GM23338 (cell line): ENCODE measurements around the gene KSR2. TPM values are rescaled to one million over a fixed set of nuclear protein-coding genes. Genes with fewer than 3 reads are reported as not detected.
A peak's percentile ranks its signal among the peaks of the same experiment; 100 is the strongest.

Experiments
- ATAC-seq: fragments of 200-7000 bp; cut with Tn5 transposase; 3 replicates; pipeline ENCODE4 v1.9.1; 2020
- DNase-seq: peaks from one replicate; pipeline ENCODE4 v3.0.0-alpha.2; 2015; ENCODE audit warnings: low spot score
- H2AFZ ChIP-seq: fragments of 200-600 bp; sonication (generic); 2 replicates; pipeline ENCODE4 v1.8.0; 2016; ENCODE audit warnings: antibody characterized with exemption, mild to moderate bottlenecking, moderate library complexity
- H3F3A ChIP-seq: fragments of 200-600 bp; sonication (generic); replicated peaks from 2 replicates; pipeline ENCODE4 v1.8.0; 2017; ENCODE audit warnings: antibody characterized with exemption, mixed run types, low read depth
- H3K27ac ChIP-seq: fragments of 200-600 bp; sonication (generic); 2 replicates; pipeline ENCODE4 v1.6.1; 2016; ENCODE audit warnings: low read depth
- H3K27me3 ChIP-seq: fragments of 200-600 bp; sonication (generic); 2 replicates; pipeline ENCODE4 v1.8.0; 2016; ENCODE audit warnings: mild to moderate bottlenecking, mixed run types, moderate library complexity; ENCODE audit not compliant: insufficient read depth
- H3K36me3 ChIP-seq: fragments of 200-600 bp; sonication (generic); 2 replicates; pipeline ENCODE4 v1.8.0; 2016; ENCODE audit warnings: mild to moderate bottlenecking; ENCODE audit not compliant: insufficient read depth
- H3K4me1 ChIP-seq: fragments of 200-600 bp; sonication (generic); 2 replicates; pipeline ENCODE4 v1.8.0; 2016; ENCODE audit warnings: mild to moderate bottlenecking, moderate library complexity; ENCODE audit not compliant: insufficient read depth
- H3K4me2 ChIP-seq: fragments of 200-600 bp; sonication (generic); 2 replicates; pipeline ENCODE4 v1.7.1; 2017; ENCODE audit warnings: mixed run types
- H3K4me3 ChIP-seq: fragments of 200-600 bp; sonication (generic); 2 replicates; pipeline ENCODE4 v1.6.1; 2016; ENCODE audit warnings: mixed run types
- H3K79me2 ChIP-seq: fragments of 200-600 bp; sonication (generic); replicated peaks from 2 replicates; pipeline ENCODE4 v1.8.0; 2017; ENCODE audit warnings: mild to moderate bottlenecking; ENCODE audit not compliant: insufficient read depth
- H3K9me2 ChIP-seq: fragments of 200-600 bp; sonication (generic); 2 replicates; pipeline ENCODE4 v1.8.0; 2017; ENCODE audit not compliant: insufficient read depth
- H4K20me1 ChIP-seq: fragments of 200-600 bp; sonication (generic); replicated peaks from 2 replicates; pipeline ENCODE4 v1.8.0; 2017; ENCODE audit warnings: mild to moderate bottlenecking; ENCODE audit not compliant: insufficient read depth
- H3K27ac Mint-ChIP-seq: 2 replicates; pipeline ENCODE4 v1.8.0; 2020; ENCODE audit warnings: inconsistent platforms, mild to moderate bottlenecking, moderate library complexity, mixed read lengths
- H3K27me3 Mint-ChIP-seq: 3 replicates; pipeline ENCODE4 v1.8.0; 2022; ENCODE audit warnings: low read depth, mild to moderate bottlenecking, moderate library complexity, mixed read lengths, inconsistent platforms; ENCODE audit not compliant: insufficient read depth, poor library complexity
- H3K36me3 Mint-ChIP-seq: 3 replicates; pipeline ENCODE4 v1.8.0; 2021; ENCODE audit warnings: low read depth, mild to moderate bottlenecking, inconsistent platforms, moderate library complexity, mixed read lengths
- H3K4me1 Mint-ChIP-seq: 3 replicates; pipeline ENCODE4 v1.8.0; 2020; ENCODE audit warnings: mild to moderate bottlenecking, inconsistent platforms, mixed read lengths
- H3K4me3 Mint-ChIP-seq: 3 replicates; pipeline ENCODE4 v1.8.0; 2021; ENCODE audit warnings: moderate library complexity, mild to moderate bottlenecking, inconsistent platforms, mixed read lengths
- H3K9me3 Mint-ChIP-seq: 3 replicates; pipeline ENCODE4 v1.8.0; 2020; ENCODE audit warnings: moderate library complexity, mild to moderate bottlenecking, inconsistent platforms, mixed read lengths
- CREB1 ChIP-seq: fragments of 250-450 bp; sonication (Bioruptor Pico); IDR thresholded peaks from 2 replicates; pipeline ENCODE4 v1.5.0; 2020; ENCODE audit warnings: low read depth, mild to moderate bottlenecking, moderate library complexity
- EZH2 ChIP-seq: fragments of 200-600 bp; sonication (generic); IDR thresholded peaks from one replicate; pipeline ENCODE4 v1.8.0; 2017; ENCODE audit warnings: antibody characterized with exemption, mild to moderate bottlenecking, low read depth; ENCODE audit not compliant: unreplicated experiment
- EZH2phosphoT487 ChIP-seq: fragments of 200-600 bp; sonication (generic); IDR thresholded peaks from one replicate; pipeline ENCODE4 v1.8.1; 2018; ENCODE audit warnings: antibody characterized with exemption; ENCODE audit not compliant: unreplicated experiment
- JUNB ChIP-seq: IDR thresholded peaks from one replicate; pipeline ENCODE4 v1.6.1; 2016; ENCODE audit warnings: antibody characterized with exemption; ENCODE audit not compliant: unreplicated experiment
- POLR2AphosphoS5 ChIP-seq: IDR thresholded peaks from 2 replicates; pipeline ENCODE4 v1.6.1; 2016; ENCODE audit warnings: antibody characterized with exemption, low read depth
- ZNF114 ChIP-seq: fragments of 250-450 bp; sonication (Bioruptor Pico); IDR thresholded peaks from 2 replicates; pipeline ENCODE4 v1.5.0; 2020; ENCODE audit warnings: mild to moderate bottlenecking, moderate library complexity
- ZNF331 ChIP-seq: fragments of 250-450 bp; sonication (Bioruptor Pico); IDR thresholded peaks from 2 replicates; pipeline ENCODE4 v1.5.0; 2020; ENCODE audit warnings: low read depth, mild to moderate bottlenecking, moderate library complexity
- long read RNA-seq: library from polyadenylated mRNA; unstranded; transcript quantifications from one replicate; pipeline ENCODE4 v2.0.0, GENCODE V29; 2020; ENCODE audit not compliant: unreplicated experiment
- polyA plus RNA-seq: library from polyadenylated mRNA; unstranded; fragments of >200 nt; fragmentation: Nextera tagmentation; extraction: Ambion mirVana; gene quantifications from 2 replicates; pipeline ENCODE4 v1.2.1, GENCODE V29; 2016
- total RNA-seq: library from RNA; depleted of rRNA; stranded (reverse); fragments of >200 nt; shearing (Covaris generic); gene quantifications from 2 replicates; pipeline ENCODE4 v1.2.3, GENCODE V29; 2014; rRNA removed
- TF ChIP-seq, protein P1 (sequence below), 2 experiments: fragments of 200-600 bp in 1 of 2; sonication (generic) in 1 of 2; conservative IDR thresholded peaks; 2 replicates each; pipeline versions ENCODE4 v1.5.1 to v1.6.1; 2016 to 2017; ENCODE audit warnings: antibody characterized with exemption in 2 of 2, low read depth in 2 of 2, mild to moderate bottlenecking in 2 of 2, moderate library complexity in 1 of 2
- TF ChIP-seq, protein P2 (sequence below): IDR thresholded peaks from 2 replicates; pipeline ENCODE4 v1.6.1; 2016; ENCODE audit warnings: antibody characterized with exemption
- TF ChIP-seq, protein P3 (sequence below): fragments of 250-450 bp; sonication (Bioruptor Pico); IDR thresholded peaks from 2 replicates; pipeline ENCODE4 v1.5.0; 2020; ENCODE audit warnings: mild to moderate bottlenecking, moderate library complexity

KSR2 gene
- total RNA-seq: 2.2 and 2.7 TPM in 2 replicates
- polyA plus RNA-seq: 0.94 and 1.1 TPM in 2 replicates
- long read RNA-seq: 0 reads

DNA sequence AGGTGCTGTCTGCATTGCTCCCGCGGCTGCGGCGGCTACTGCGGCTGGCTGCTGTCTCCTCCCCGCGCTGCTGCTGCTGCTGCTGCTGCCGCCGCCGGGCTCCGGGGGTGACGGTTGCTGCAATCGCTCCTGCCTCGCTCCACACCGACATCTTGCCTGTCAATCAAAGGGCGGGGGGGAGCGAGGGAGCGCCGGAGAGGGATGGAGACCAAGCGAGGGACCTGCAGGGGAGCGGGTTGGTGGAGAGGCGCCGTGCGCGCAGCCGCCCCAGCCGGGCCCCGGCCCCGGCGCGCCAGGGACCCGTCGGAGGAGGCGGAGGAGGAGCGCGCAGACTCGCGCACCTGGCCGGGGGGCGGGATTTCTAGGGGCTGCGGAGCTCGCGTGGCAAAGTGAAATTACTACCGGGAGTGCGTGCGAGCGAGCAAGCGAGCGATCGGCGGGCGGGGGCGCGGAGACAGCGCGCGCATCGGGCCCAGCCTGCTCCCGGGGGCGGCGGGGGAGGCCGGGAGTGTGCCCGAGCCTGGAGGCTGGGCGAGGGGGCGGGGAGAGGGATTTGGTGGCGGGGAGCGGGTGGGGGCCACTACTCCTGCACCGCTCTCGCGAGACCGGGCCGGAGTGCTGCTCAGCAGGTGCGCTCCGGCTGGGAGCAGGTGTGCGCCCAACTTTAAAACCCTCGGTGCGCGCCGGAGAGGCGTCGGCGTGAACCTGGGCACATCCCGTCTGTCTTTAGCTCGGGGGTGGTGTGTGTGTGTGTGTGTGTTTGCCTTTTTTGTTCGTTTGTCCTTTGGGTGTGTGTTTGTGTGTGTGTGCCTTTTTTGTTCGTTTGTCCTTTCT is at the start of gene KSR2:
Gene KSR2 (minus strand): TSS at position 165 of the 834 bp plus-strand sequence. CDS start 735 bp downstream, outside the sequence.
- Histone ChIP-seq H3K27ac (peak within 1 kb of the TSS; percentile 81), H4K20me1 (no peaks in the 10 kb centered on the region; the same call in 1 of the 2 replicates), H3K4me1 (peaks cover 17% of the 10 kb centered on the region), H2AFZ (peak within 1 kb of the TSS; percentile 94), H3K79me2 (0 out of 2 replicates have a peak, but pooled peaks cover 4% of the 10 kb centered on the region), H3K9me2 (0 out of 2 replicates have a peak, but pooled peaks cover 4% of the 10 kb centered on the region), H3K27me3 (peaks cover 7% of the 10 kb centered on the region; the same call in 1 of the 2 replicates), H3K36me3 (peaks cover 4% of the 10 kb centered on the region; the same call in 1 of the 2 replicates), H3F3A (peaks cover 5% of the 10 kb centered on the region; the same call in 1 of the 2 replicates), H3K4me2 (peak within 1 kb of the TSS; percentile 99), H3K4me3 (peak within 1 kb of the TSS; percentile 88)
- ATAC-seq: peak; percentile 91
- H3K27me3 Mint-ChIP-seq: peaks cover 30% of the 10 kb centered on the region
- H3K4me3 Mint-ChIP-seq: peak within 1 kb of the TSS; percentile 88
- H3K36me3 Mint-ChIP-seq: peaks cover 14% of the 10 kb centered on the region
- H3K9me3 Mint-ChIP-seq: peaks cover 36% of the 10 kb centered on the region
- H3K27ac Mint-ChIP-seq: peak within 1 kb of the TSS; percentile 94
- H3K4me1 Mint-ChIP-seq: peaks cover 27% of the 10 kb centered on the region
- peak; percentile 96 for DNase-seq
- TF ChIP-seq ZNF114 (CRISPR knock-in tag) (no peak), ZNF331 (no peak), POLR2AphosphoS5 (peak; percentile 95)
- TF ChIP-seq, protein P1, sequence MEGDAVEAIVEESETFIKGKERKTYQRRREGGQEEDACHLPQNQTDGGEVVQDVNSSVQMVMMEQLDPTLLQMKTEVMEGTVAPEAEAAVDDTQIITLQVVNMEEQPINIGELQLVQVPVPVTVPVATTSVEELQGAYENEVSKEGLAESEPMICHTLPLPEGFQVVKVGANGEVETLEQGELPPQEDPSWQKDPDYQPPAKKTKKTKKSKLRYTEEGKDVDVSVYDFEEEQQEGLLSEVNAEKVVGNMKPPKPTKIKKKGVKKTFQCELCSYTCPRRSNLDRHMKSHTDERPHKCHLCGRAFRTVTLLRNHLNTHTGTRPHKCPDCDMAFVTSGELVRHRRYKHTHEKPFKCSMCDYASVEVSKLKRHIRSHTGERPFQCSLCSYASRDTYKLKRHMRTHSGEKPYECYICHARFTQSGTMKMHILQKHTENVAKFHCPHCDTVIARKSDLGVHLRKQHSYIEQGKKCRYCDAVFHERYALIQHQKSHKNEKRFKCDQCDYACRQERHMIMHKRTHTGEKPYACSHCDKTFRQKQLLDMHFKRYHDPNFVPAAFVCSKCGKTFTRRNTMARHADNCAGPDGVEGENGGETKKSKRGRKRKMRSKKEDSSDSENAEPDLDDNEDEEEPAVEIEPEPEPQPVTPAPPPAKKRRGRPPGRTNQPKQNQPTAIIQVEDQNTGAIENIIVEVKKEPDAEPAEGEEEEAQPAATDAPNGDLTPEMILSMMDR (conservative IDR thresholded peaks at IDR 0.05; ENCODE audit: low read depth in 2 of 2): no peak

DNA sequence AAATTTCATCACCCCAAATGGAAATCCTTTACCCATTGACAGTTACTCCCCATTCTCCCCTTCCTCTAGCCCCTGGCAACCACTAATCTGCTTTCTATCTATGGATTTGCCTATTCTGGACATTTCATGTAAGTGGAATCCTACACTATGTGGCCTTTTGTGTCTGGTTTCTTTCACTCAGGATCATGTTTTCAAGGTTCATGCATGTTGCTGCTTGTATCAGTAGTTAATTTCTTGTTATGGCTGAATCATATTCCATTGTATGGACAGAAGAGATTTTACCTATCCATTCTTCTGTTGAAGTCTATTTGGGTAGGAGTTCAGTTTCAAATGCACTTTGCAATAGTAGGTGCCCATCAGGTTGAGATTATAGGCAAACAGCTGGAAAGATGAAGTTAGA is 49.1 kb upstream of the KSR2 start:
- H3K27ac ChIP-seq: no peak overlapping the region
- peaks cover 27% of the 10 kb centered on the region for H3K79me2 ChIP-seq
- no peaks in the 10 kb centered on the region for H3K27me3 ChIP-seq
- Mint-ChIP-seq H3K4me1 (peaks cover 17% of the 10 kb centered on the region), H3K4me3 (peak overlapping the region; percentile 95), H3K36me3 (peaks cover 49% of the 10 kb centered on the region), H3K27me3 (peaks cover 14% of the 10 kb centered on the region), H3K9me3 (no peaks in the 10 kb centered on the region), H3K27ac (no peak overlapping the region)
- no peaks in the 10 kb centered on the region for H3K9me2 ChIP-seq
- no peaks in the 10 kb centered on the region for H3F3A ChIP-seq
- peak overlapping the region; percentile 92 for H3K4me2 ChIP-seq
- peak overlapping the region; percentile 98; the same call in 1 of the 2 replicates for H3K4me3 ChIP-seq
- no peak overlapping the region for H2AFZ ChIP-seq
- peaks cover 28% of the 10 kb centered on the region for H3K36me3 ChIP-seq
- no peak for ATAC-seq
- DNase-seq: no peak
- H3K4me1 ChIP-seq: peaks cover 13% of the 10 kb centered on the region
- H4K20me1 ChIP-seq: peaks cover 5% of the 10 kb centered on the region
- TF ChIP-seq JUNB (no peak), EZH2phosphoT487 (no peak), ZNF331 (no peak), POLR2AphosphoS5 (no peak), CREB1 (CRISPR knock-in tag) (no peak), EZH2 (no peak), ZNF114 (CRISPR knock-in tag) (no peak)
- TF ChIP-seq, protein P2, sequence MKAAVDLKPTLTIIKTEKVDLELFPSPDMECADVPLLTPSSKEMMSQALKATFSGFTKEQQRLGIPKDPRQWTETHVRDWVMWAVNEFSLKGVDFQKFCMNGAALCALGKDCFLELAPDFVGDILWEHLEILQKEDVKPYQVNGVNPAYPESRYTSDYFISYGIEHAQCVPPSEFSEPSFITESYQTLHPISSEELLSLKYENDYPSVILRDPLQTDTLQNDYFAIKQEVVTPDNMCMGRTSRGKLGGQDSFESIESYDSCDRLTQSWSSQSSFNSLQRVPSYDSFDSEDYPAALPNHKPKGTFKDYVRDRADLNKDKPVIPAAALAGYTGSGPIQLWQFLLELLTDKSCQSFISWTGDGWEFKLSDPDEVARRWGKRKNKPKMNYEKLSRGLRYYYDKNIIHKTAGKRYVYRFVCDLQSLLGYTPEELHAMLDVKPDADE: no peak
- TF ChIP-seq, protein P3, sequence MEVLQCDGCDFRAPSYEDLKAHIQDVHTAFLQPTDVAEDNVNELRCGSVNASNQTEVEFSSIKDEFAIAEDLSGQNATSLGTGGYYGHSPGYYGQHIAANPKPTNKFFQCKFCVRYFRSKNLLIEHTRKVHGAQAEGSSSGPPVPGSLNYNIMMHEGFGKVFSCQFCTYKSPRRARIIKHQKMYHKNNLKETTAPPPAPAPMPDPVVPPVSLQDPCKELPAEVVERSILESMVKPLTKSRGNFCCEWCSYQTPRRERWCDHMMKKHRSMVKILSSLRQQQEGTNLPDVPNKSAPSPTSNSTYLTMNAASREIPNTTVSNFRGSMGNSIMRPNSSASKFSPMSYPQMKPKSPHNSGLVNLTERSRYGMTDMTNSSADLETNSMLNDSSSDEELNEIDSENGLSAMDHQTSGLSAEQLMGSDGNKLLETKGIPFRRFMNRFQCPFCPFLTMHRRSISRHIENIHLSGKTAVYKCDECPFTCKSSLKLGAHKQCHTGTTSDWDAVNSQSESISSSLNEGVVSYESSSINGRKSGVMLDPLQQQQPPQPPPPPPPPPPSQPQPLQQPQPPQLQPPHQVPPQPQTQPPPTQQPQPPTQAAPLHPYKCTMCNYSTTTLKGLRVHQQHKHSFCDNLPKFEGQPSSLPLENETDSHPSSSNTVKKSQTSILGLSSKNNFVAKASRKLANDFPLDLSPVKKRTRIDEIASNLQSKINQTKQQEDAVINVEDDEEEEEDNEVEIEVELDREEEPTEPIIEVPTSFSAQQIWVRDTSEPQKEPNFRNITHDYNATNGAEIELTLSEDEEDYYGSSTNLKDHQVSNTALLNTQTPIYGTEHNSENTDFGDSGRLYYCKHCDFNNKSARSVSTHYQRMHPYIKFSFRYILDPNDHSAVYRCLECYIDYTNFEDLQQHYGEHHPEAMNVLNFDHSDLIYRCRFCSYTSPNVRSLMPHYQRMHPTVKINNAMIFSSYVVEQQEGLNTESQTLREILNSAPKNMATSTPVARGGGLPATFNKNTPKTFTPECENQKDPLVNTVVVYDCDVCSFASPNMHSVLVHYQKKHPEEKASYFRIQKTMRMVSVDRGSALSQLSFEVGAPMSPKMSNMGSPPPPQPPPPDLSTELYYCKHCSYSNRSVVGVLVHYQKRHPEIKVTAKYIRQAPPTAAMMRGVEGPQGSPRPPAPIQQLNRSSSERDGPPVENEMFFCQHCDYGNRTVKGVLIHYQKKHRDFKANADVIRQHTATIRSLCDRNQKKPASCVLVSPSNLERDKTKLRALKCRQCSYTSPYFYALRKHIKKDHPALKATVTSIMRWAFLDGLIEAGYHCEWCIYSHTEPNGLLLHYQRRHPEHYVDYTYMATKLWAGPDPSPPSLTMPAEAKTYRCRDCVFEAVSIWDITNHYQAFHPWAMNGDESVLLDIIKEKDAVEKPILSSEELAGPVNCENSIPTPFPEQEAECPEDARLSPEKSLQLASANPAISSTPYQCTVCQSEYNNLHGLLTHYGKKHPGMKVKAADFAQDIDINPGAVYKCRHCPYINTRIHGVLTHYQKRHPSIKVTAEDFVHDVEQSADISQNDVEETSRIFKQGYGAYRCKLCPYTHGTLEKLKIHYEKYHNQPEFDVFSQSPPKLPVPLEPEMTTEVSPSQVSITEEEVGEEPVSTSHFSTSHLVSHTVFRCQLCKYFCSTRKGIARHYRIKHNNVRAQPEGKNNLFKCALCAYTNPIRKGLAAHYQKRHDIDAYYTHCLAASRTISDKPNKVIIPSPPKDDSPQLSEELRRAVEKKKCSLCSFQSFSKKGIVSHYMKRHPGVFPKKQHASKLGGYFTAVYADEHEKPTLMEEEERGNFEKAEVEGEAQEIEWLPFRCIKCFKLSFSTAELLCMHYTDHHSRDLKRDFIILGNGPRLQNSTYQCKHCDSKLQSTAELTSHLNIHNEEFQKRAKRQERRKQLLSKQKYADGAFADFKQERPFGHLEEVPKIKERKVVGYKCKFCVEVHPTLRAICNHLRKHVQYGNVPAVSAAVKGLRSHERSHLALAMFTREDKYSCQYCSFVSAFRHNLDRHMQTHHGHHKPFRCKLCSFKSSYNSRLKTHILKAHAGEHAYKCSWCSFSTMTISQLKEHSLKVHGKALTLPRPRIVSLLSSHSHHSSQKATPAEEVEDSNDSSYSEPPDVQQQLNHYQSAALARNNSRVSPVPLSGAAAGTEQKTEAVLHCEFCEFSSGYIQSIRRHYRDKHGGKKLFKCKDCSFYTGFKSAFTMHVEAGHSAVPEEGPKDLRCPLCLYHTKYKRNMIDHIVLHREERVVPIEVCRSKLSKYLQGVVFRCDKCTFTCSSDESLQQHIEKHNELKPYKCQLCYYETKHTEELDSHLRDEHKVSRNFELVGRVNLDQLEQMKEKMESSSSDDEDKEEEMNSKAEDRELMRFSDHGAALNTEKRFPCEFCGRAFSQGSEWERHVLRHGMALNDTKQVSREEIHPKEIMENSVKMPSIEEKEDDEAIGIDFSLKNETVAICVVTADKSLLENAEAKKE (CRISPR knock-in tag): no peak
